Neutrophil (primary cell): Measurements from ENCODE around the gene PSMD12.
A peak's percentile ranks its signal among the peaks of the same experiment; 100 is the strongest.

Experiments
- H3K27ac ChIP-seq: fragments of 200-600 bp; sonication (generic); 2 replicates; pipeline ENCODE4 v1.5.1; 2016; ENCODE audit warnings: mild to moderate bottlenecking, moderate library complexity
- H3K27me3 ChIP-seq: fragments of 200-600 bp; sonication (generic); 2 replicates; pipeline ENCODE4 v1.6.0; 2016; ENCODE audit warnings: mild to moderate bottlenecking
- H3K36me3 ChIP-seq: fragments of 200-600 bp; sonication (generic); 2 replicates; pipeline ENCODE4 v1.5.1; 2017
- H3K4me1 ChIP-seq, 2 experiments: fragments of 200-600 bp in 1 of 2; sonication (generic) in 1 of 2; 1 replicate in 1 of 2; 2 replicates in 1 of 2; pipeline versions ENCODE4 v1.5.1 to v1.6.1; 2013 to 2016; ENCODE audit warnings: low read depth in 1 of 2, low read length in 1 of 2, mild to moderate bottlenecking in 1 of 2, moderate library complexity in 1 of 2; ENCODE audit not compliant: control insufficient read depth in 1 of 2, insufficient read depth in 1 of 2
- H3K4me3 ChIP-seq, 2 experiments: fragments of 200-600 bp in 1 of 2; sonication (generic) in 1 of 2; 1 replicate in 1 of 2; 2 replicates in 1 of 2; pipeline ENCODE4 v1.5.1; 2013 to 2016; ENCODE audit warnings: low read depth in 1 of 2, low read length in 1 of 2, mild to moderate bottlenecking in 1 of 2, moderate library complexity in 1 of 2
- H3K9me3 ChIP-seq: fragments of 200-600 bp; sonication (generic); 2 replicates; pipeline ENCODE4 v1.5.1; 2016
- CTCF ChIP-seq: fragments of 200-600 bp; sonication (generic); IDR thresholded peaks from 2 replicates; pipeline ENCODE4 v1.5.1; 2016; ENCODE audit warnings: antibody characterized with exemption

PSMD12 gene

GRCh38 chr17:67366193-67367157 is at the start of gene PSMD12:
Gene PSMD12, minus strand, starts transcription at chr17:67366577. Its CDS starts 58 bp downstream, at chr17:67366519.
- Histone ChIP-seq H3K4me3 (peak within 1 kb of the TSS; percentile 86 to 98), H3K36me3 (peaks cover 3% of the 10 kb centered on the region), H3K9me3 (no peaks in the 10 kb centered on the region), H3K27me3 (no peaks in the 10 kb centered on the region), H3K4me1 (peaks cover 26 to 28% of the 10 kb centered on the region in 2 experiments), H3K27ac (peak within 1 kb of the TSS; percentile 86)
- peak; percentile 51 for TF ChIP-seq CTCF

- no peak overlapping the region for H3K4me3 ChIP-seq
- H3K9me3 ChIP-seq: no peaks in the 10 kb centered on the region
- no peak for TF ChIP-seq CTCF
- no peak overlapping the region for H3K27ac ChIP-seq
- H3K36me3 ChIP-seq: no peaks in the 10 kb centered on the region
- peaks cover 16 to 19% of the 10 kb centered on the region in 2 experiments for H3K4me1 ChIP-seq
- H3K27me3 ChIP-seq: no peaks in the 10 kb centered on the region
Measured at GRCh38 chr17:67415291-67415690, 48.9 kb upstream of the PSMD12 start.

- Histone ChIP-seq H3K9me3 (no peaks in the 10 kb centered on the region), H3K4me1 (peaks cover 12 to 14% of the 10 kb centered on the region in 2 experiments), H3K4me3 (no peak overlapping the region), H3K27me3 (no peaks in the 10 kb centered on the region), H3K27ac (no peak overlapping the region), H3K36me3 (no peaks in the 10 kb centered on the region)
- no peak for TF ChIP-seq CTCF
Measured at GRCh38 chr17:67414559-67414958, 48.2 kb upstream of the PSMD12 start.

GRCh38 chr17:67414130-67414529 is 47.8 kb upstream of the PSMD12 start:
- no peaks in the 10 kb centered on the region for H3K9me3 ChIP-seq
- H3K27me3 ChIP-seq: no peaks in the 10 kb centered on the region
- H3K4me1 ChIP-seq: peaks cover 12 to 14% of the 10 kb centered on the region in 2 experiments
- no peak overlapping the region for H3K27ac ChIP-seq
- H3K4me3 ChIP-seq: no peak overlapping the region
- H3K36me3 ChIP-seq: no peaks in the 10 kb centered on the region
- TF ChIP-seq CTCF: no peak

GRCh38 chr17:67413388-67413787 is 47.0 kb upstream of the PSMD12 start:
- Histone ChIP-seq H3K36me3 (no peaks in the 10 kb centered on the region), H3K27me3 (no peaks in the 10 kb centered on the region), H3K9me3 (no peaks in the 10 kb centered on the region), H3K4me3 (no peak overlapping the region), H3K4me1 (peaks cover 12 to 14% of the 10 kb centered on the region in 2 experiments), H3K27ac (no peak overlapping the region)
- TF ChIP-seq CTCF: no peak
